HCT116 (cell line): ENCODE results near the gene SLC35B2. TPM values are rescaled to one million over a fixed set of nuclear protein-coding genes. Genes with fewer than 3 reads are reported as not detected.

Source experiments
- CTCF ChIP-seq, 3 experiments: fragments of 200-600 bp in 1 of 3; sonication (generic) in 1 of 3; IDR thresholded peaks in 2 of 3; conservative IDR thresholded peaks in 1 of 3; 2 replicates each; pipeline ENCODE4 v1.5.1; 2012 to 2017; ENCODE audit warnings: low read depth in 2 of 3, low read length in 2 of 3, antibody characterized with exemption in 1 of 3, borderline replicate concordance in 1 of 3, control low read depth in 1 of 3, mild to moderate bottlenecking in 1 of 3, mixed read lengths in 1 of 3, mixed run types in 1 of 3, moderate library complexity in 1 of 3; ENCODE audit not compliant: insufficient read depth in 1 of 3
- EGR1 ChIP-seq: IDR thresholded peaks from 2 replicates; pipeline ENCODE4 v1.6.1; 2012; ENCODE audit warnings: low read depth
- ELF1 ChIP-seq: IDR thresholded peaks from 2 replicates; pipeline ENCODE4 v1.6.1; 2012; ENCODE audit warnings: low read depth, borderline replicate concordance
- FOSL1 ChIP-seq: IDR thresholded peaks from 2 replicates; pipeline ENCODE4 v1.6.1; 2012; ENCODE audit warnings: low read depth
- MAX ChIP-seq: IDR thresholded peaks from 2 replicates; pipeline ENCODE4 v1.6.1; 2012
- TCF7L2 ChIP-seq: IDR thresholded peaks from 2 replicates; pipeline ENCODE4 v1.7.0; 2011; ENCODE audit warnings: borderline replicate concordance, inconsistent platforms; ENCODE audit not compliant: insufficient read depth, insufficient read length; ENCODE audit errors: extremely low read depth
- ZFX ChIP-seq: fragments of 450-650 bp; IDR thresholded peaks from 2 replicates; pipeline ENCODE4 v1.6.1; 2017
- ZNF274 ChIP-seq: fragments of 200-500 bp; sonication (Bioruptor generic); IDR thresholded peaks from 2 replicates; pipeline ENCODE4 v1.6.1; 2014; ENCODE audit warnings: mild to moderate bottlenecking, low read depth, low read length, inconsistent platforms
- microRNA counts: library from miRNA; unstranded; fragments of <30 nt; microRNA quantifications from one replicate; lab custom pipeline; 2015
- total RNA-seq: library from RNA; stranded (reverse); gene quantifications from one replicate; pipeline ENCODE4 v1.2.1, GENCODE V29; 2021; ENCODE audit not compliant: unreplicated experiment

The SLC35B2 gene
- total RNA-seq, 1 experiment from 2014 or later, result 50.5 TPM

- no peak for TF ChIP-seq CTCF (IDR thresholded peaks at IDR 0.05 in 2 of 3, conservative IDR thresholded peaks at IDR 0.05 in 1 of 3; ENCODE audit: borderline replicate concordance in 1 of 3, insufficient read depth in 1 of 3, low read depth in 2 of 3, low read length in 2 of 3)
- no peak for TF ChIP-seq MAX
- TF ChIP-seq ZNF274, result no peak
- TF ChIP-seq ELF1, result no peak
- TF ChIP-seq TCF7L2, result no peak
- no peak for TF ChIP-seq FOSL1
- TF ChIP-seq ZFX, result no peak
- no peak for TF ChIP-seq EGR1
Observed at GRCh38 chr6:44207966-44208365, 49.4 kb downstream of the SLC35B2 start (continued).

MicroRNAs within 50 kb of the gene (microRNA counts, 767-probe panel; counts per million panel counts)
- not detected for microRNA hsa-miR-4647 (lab: Ali Mortazavi, UCI)

Other genes starting within 250 kb of the SLC35B2 start
- gene MRPL14, start 130.1 kb downstream of the SLC35B2 start, total RNA-seq, result 69.6 TPM
- gene TMEM63B, start 130.0 kb downstream of the SLC35B2 start, total RNA-seq, result 58.2 TPM
- not detected for gene CAPN11, start 98.7 kb downstream of the SLC35B2 start, total RNA-seq
- not detected for gene MYMX, start 40.6 kb downstream of the SLC35B2 start, total RNA-seq
- gene SLC29A1, start 33.9 kb downstream of the SLC35B2 start, total RNA-seq, result 67.6 TPM
- gene HSP90AB1, start 10.4 kb downstream of the SLC35B2 start, total RNA-seq, result 2,554 TPM
- 7.6 TPM for gene NFKBIE, start 8.0 kb upstream of the SLC35B2 start, total RNA-seq
- gene TMEM151B, start 12.9 kb upstream of the SLC35B2 start, total RNA-seq, result not detected
- 14.9 TPM for gene AARS2, start 55.8 kb upstream of the SLC35B2 start, total RNA-seq
- not detected for gene SPATS1, start 85.1 kb upstream of the SLC35B2 start, total RNA-seq
- 24.6 TPM for gene CDC5L, start 130.2 kb upstream of the SLC35B2 start, total RNA-seq